GM12801 (cell line): ENCODE data around the gene PSMD11.

ENCODE experiments used
- CTCF ChIP-seq: IDR thresholded peaks from one replicate; pipeline ENCODE4 v1.5.1; 2011; ENCODE audit warnings: control low read depth; ENCODE audit not compliant: insufficient read length; ENCODE audit errors: extremely low read depth

The PSMD11 gene

GRCh38 chr17:32453370-32453769 lies 9.1 kb downstream of the PSMD11 start:
- no peak for TF ChIP-seq CTCF

- TF ChIP-seq CTCF: no peak
Observed at GRCh38 chr17:32458371-32458770, 14.1 kb downstream of the PSMD11 start.

GRCh38 chr17:32460054-32460453 lies 15.7 kb downstream of the PSMD11 start:
- TF ChIP-seq CTCF: no peak

GRCh38 chr17:32461498-32461852 lies 17.2 kb downstream of the PSMD11 start:
- no peak for TF ChIP-seq CTCF

GRCh38 chr17:32461853-32462617 lies 17.7 kb downstream of the PSMD11 start:
- TF ChIP-seq CTCF: no peak

- no peak for TF ChIP-seq CTCF
Observed at GRCh38 chr17:32463304-32463703, 19.0 kb downstream of the PSMD11 start.

- TF ChIP-seq CTCF: no peak
Observed at GRCh38 chr17:32464374-32464773, 20.1 kb downstream of the PSMD11 start.

- TF ChIP-seq CTCF: no peak
Observed at GRCh38 chr17:32467949-32468348, 23.6 kb downstream of the PSMD11 start.
